NCI-H2196 treated with DMSO at 0.1 percent for 48 hours (cell line): ENCODE measurements around the gene ALOX5AP.

ENCODE experiments used
- DNase-seq: peaks from one replicate; lab custom pipeline; 2025; ENCODE audit not compliant: unreplicated experiment; lab: John Stamatoyannopoulos, UW

The ALOX5AP gene

DNA sequence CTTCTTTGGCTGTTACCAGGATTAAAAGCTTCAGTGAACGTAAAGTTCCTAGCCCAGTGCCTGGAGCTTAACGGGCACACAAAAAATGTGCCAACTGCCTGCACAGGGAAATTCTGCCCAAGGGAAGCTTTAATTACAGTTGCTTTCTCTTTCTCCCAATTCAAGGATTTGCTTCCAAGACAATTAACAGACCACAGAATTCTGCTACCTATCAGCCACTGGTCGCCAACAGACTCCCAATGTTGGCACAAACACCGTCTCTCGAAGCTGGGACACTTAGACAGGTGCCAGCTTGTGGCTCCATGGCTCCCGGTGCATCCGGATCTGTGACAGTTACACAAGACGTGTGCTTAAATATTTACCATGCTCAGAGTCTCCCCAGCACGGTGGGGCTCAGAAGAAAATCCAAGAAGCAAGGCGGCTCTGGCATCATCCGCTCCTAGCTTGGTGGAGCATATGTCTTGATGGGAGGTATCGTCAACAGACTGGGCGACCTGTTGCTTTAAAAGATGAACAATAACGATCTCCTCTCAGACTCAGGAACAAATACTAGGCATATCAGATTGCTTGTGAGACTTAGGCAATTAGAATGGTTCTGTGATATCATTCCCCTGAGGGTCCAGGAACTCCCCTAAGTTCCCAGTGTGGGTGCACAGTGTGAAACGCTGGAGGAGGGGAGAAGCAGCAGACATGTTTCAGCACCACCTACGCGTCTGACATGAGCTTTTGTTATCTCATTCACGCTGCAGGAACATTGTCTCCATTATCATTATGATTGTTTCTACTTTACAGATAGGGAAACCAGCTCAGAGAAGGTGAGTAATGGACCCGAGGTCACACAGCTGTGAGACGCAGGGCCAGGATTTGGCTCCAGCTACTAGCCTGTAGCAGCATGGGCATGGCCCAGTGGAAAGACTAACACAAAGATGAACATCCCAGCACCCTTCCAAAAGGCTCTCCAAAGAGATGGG lies 61.6 kb downstream of the ALOX5AP start:
- DNase-seq = no peak

DNA sequence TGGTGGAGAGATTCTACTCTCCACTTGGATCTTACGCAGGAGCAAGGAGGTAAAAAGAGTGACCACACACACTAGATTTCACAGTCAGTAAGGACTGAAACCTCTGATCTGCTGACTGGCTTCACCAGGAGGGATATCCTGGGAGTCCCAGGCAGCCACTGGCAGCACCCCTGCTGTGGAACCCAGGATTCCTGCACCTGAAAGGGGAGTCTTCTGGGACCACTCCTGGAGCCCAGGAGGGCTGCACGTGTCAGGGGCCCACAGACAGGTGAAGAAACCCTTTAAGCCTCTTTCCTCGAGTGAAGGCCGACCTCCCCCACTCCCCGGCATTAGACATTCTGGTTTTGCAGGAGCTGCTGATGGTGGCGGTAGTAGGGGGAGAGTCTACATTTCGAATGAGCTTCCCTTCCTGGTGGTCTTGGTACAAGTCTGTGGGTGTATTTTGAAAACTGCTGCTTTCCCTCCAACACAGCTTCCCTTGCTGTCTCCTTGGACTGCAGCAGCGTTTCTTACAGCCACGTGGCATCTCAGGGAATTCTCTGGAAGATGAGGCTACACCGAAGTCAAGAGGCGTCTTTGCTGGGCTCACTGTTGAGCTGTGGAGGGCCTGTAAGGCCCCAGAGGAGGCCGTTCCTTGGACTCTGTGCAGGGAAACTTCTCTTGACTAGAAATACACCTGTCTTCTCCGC lies 62.6 kb downstream of the ALOX5AP start:
- no peak for DNase-seq

DNA sequence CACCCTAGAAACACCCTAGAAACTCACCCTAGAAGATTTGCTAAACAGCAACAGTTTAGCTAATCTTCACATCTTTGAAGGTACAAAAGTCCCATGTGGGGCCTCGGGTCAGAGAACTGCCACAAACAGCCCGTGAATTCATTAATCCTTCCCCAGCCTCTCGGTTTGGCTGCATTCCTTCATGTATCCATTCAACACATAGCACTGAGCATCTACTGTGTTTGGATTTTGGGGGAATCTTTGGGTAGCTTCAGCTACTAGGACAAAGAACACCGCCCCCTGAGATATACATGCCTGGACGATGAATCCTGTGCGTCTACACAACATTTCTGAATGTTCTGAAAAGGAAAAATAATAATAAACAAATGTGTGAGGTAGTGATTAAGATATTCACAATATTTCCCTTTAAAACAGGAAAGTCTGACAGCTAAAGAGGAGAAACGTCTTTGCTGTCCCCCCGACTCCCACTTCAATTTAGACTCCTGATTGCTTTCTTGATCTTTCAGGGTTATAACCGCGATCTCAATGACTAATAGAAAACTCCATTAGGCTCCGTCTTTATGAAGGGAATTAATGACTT lies 63.5 kb downstream of the ALOX5AP start:
- DNase-seq = no peak

DNA sequence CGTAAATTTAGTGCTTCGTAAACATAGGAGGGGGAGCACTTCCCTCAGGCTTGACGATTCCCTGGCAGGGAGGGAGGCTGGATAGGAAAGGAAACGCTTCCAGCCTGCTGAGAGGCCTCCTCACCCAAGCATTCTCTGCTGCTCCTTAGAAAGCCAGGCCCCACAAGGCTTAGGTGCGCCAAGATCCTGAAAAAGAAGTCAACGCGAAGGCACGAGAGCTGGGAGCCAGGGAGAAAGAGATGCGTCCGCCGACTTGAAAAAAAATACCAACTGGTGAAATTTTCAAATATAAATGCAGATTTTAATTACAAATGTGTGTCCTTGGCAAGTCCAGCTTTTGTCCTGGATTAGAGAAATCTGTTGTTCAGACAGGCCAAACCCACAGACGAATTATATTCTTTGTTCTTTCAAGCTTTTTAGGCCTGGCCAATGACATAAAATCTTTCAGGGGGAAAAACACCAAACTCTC lies 64.0 kb downstream of the ALOX5AP start:
- no peak for DNase-seq

DNA sequence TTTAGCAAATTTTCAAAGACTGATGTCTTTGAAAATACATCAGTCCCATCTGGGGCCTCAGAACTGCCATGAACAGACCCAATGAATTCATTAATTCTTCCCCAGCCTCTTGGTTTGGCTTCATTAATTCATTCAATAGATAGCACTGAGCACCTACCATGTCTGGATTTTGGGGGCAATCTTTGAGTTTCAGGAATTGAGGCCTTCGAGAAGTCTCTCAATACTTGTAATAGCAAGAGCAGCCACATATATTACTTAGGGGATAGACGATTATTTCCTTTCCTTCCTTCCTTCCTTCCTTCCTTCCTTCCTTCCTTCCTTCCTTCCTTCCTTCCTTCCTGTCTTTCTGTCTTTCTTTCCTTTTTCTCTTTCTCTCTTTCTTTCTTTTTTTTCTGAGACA lies 64.8 kb downstream of the ALOX5AP start:
- DNase-seq = no peak

DNA sequence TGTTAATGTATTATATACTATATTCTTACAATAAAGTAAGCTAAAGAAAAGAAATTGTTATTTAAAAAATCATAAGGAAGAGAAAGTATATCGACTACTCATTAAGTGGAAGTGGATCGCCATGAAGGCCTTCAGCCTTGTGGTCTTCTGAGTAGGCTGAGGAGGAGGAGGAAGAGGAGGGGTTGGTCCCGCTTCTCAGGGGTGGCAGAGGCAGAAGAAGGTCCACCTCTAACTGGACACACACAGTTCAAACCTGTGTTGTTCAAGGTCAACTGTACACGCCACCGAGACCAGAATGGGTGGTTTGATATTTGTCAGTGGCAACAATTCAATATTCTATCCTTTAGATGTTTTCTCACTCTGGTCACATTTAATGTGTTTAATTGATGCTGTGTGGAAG lies 67.2 kb downstream of the ALOX5AP start:
- no peak for DNase-seq

DNA sequence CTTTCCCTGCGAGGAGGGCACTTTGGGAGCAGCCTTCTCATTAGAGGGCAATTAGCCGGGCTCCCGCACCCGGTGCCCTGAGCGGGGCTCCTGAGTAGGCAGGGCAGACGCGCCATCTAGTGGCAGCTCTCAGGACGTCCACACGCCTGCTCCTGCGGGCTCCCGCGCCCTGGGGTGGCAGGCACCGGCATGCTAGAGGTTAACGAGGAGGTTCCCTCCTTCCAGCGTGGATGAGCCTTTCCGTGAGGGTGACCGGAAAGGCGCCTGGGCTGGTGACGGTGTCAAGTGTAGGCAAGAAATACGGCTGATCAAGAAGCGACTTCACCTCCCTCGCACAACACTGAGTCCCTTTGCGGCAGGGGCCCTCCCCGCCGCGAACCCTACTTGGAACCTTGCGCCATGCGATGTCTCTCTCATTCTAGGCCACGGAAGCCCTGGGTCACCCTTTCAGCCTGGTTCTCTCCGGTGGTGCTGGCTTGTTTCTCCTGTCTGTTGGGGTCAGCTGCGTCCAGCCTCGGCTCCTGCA lies 67.7 kb downstream of the ALOX5AP start:
- peak; percentile 8 for DNase-seq

DNA sequence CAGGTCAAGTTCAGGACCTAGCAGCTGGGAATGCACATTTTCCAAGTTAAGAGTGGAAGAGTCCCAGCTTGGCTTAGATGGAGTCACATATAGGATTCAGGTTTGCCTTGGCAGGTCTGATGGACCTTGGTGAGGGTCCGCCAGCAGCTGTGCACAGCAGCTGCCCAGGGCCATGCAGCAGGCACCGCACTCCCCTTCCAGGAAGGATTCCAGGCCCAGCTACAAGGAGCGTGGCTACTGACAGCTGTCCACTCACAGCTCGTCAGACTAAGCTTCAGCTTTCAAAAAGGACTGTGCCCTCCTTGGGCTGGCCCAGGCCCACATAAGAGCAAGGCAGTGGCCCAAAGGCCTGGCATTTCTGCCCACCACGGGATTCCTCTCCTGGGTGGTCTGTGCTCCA lies 68.4 kb downstream of the ALOX5AP start:
- no peak for DNase-seq

DNA sequence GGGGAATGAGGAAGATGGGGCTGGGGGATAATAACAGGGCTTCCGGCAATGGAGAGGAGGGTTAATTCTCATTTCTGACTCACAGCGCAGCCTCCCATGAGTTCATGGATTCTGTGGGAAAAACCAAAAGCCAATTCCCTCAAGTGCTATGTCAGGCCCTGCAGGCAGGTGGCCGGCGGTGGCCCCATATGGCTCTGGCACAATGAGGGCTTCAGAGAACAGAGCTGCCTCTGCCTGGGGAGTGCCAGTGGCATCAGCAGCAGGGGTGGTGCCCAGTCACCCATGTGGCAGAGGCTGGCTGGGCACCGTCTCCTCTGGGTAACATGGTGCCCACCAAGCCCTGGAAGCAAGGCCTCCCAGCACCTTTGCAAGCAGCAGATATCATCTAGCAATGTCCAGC lies 69.1 kb downstream of the ALOX5AP start:
- no peak for DNase-seq

DNA sequence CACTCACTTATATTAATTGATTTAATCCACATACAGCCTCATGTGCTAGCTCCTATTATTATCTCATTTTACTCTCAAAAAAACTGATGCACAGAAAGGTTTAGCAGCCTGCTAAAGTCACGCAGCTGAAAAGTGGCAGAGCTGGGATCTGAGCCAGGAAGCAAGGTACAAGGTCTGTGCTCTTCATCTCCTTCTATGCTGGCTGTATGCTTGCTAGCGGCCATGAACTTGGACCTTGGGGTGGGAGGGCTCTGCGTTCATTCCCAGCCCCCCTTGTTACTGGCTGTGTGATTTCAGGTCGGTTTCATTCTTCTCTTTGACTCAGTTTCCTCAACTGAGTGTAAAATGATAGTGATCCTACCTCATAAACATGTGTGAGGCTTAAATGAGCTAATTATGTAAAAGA lies 69.8 kb downstream of the ALOX5AP start:
- DNase-seq = no peak

DNA sequence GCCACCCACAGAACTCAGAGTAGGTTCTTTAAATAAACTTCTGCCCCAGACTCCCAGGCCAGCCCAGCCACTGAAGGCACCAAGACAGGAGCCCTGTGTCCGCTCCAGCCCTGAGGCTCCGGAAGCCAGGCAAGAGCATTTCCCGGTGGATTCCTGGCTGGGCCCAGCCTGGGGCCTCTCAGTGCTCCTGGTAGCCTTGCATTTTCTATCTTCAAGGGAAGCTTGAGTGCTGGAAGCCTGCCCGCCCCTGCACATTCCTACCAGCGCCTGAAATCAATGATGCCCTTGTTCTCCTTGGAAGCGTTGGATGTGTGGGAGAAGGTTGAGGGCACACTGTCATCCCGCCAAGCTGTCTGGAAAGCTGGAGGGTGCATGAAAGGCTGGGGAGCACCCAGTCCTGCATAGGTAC lies 70.3 kb downstream of the ALOX5AP start:
- no peak for DNase-seq

DNA sequence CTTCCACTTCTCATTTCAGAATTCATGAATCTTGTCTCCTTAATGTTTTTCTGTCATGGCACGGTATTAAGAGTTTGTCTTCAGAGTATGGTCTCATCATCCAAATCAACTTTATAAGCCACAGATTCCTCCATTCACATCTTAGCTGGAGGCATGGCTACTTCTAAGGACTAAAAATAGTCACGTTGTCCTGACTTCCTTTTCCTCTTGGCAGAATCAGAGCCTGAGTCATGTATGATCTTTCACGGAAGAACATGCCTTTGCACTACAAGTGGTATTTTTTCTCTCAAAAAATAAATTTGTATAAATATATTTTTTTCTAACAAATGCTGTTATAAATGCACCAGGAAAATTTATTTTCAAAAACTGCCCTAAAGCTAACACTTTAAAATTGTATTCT lies 71.4 kb downstream of the ALOX5AP start:
- no peak for DNase-seq

DNA sequence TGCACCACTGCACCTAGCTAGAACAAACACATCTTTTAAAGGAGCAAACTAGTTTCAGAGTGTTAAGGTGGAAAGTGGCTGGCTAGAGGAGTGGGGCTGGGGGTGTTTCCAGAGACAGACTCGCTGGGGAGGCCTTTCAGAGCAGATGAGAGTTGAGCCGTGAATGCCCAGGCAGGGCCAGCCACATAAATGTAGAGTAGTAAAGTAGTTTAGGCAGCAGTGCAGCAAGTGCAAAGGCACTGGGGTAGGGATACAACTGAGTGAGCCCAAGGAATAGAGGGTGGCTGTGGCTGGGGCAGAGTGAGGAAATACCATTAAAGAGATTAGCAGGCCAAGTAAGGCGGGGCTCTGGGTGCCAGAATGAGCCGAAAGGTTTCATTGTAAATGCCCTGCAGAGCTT lies 72.0 kb downstream of the ALOX5AP start:
- no peak for DNase-seq

DNA sequence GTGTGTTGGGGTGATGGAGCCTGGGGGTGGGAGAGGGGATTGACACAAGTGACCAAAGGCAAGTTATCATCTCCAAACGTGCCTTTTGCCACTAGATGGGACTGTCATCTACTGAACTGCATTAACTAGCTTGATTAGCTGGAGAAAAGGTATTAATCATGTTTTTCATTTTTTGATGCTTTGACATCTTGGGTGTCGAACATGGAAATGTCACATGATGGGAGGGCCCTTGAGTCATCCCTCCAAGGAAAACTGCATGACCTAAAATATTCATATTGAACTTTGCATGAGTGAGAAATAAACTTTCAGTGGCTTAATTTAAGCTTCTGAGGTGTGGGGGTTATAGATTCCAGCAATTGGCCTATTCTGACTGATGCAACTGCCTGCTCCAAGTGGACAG lies 73.3 kb downstream of the ALOX5AP start:
- no peak for DNase-seq

DNA sequence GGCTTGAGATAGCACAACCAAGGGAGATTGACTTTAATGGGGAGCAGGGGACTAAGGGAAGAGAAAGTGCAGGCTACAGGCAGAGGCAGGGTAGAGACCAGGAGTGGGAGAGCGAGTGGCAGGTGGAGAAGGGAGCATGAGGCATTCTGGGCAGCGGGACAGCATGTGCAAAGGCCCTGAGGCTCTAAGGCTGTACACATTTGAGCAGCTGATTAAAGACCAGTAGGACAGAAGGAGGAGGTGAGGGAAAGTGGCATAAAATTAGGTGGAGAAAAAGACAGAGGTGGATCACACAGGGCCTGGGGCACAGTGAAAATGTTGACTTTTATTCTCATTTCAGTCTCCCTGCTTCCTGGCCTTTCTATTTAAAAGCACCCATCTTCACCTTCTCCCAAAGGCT lies 74.4 kb downstream of the ALOX5AP start:
- no peak for DNase-seq

DNA sequence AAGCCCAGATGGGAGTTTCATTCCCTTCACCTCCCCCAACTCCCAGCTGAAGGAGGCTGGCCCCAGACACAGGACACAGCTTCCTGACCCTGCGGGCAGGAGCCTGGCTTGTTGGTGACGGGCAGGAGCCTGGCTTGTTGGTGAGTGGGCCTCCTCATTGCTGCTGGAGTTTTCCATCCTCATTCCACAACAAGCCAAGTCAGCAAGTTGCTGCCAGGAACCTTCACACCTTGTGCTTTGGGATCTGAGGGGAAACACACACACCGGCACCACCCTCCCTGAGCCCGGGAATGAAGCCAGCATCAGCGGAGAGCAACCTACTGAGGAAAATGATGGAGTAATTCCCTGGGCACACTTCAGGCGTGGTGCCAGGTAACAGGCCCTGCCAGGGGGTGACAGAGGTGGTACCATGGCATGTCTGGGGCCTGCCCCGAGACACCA lies 74.9 kb downstream of the ALOX5AP start:
- DNase-seq = no peak

DNA sequence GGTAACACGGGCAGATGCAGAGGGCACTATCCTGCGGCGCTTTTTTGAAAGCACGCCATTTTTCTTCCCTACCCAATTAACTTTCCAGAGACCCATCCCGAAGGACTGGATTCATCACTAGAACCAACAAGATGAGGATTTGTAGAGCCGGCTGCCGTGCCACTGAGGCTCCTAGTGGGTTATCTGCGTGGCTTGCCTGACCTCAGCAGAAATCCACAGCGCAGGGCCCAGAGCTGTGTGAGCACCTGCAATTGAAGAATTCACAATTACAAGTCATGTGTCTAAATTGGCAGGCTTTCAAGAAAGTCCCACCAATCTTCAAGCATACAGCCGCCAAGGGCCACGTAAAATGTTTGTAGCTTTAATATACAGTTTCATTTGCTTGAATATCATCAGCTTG lies 75.5 kb downstream of the ALOX5AP start:
- no peak for DNase-seq
